Adrenal gland (tissue), 5 donors: ENCODE measurements around the gene PIAS3.

Experiments
- CTCF ChIP-seq, 6 experiments: fragments of 450-650 bp in 4 of 6; fragments of 200-600 bp in 2 of 6; sonication (generic) in 1 of 6; IDR thresholded peaks; 1 replicate in 5 of 6; 2 replicates in 1 of 6; pipeline versions ENCODE4 v1.5.1 to v1.8.0; 2016 to 2021; ENCODE audit warnings: antibody characterized with exemption in 6 of 6, mild to moderate bottlenecking in 2 of 6, moderate library complexity in 1 of 6
- POLR2A ChIP-seq, 2 donors: fragments of 450-650 bp; IDR thresholded peaks; one replicate each; pipeline ENCODE4 v1.6.1; 2017; ENCODE audit warnings: antibody characterized with exemption in 2 of 2, mild to moderate bottlenecking in 2 of 2, moderate library complexity in 1 of 2
- donor health status: DM: no; HTN: no; CAD: no.

- no peak for TF ChIP-seq POLR2A (IDR thresholded peaks at IDR 0.05)
- no peak for TF ChIP-seq CTCF (IDR thresholded peaks at IDR 0.05)
Observed at GRCh38 chr1:145855426-145855948, 3.4 kb downstream of the PIAS3 start.
